Heart left ventricle (tissue), 16 donors: ENCODE data around the gene LRP1-AS. TPM values are rescaled to one million over a fixed set of nuclear protein-coding genes. Genes with fewer than 3 reads are reported as not detected.

ENCODE experiments used
- ATAC-seq, 4 donors: fragments of 200-7000 bp; cut with Tn5 transposase; one replicate each; pipeline ENCODE4 v1.9.1; 2020 to 2022; ENCODE audit warnings: moderate library complexity in 4 of 4, mild to moderate bottlenecking in 3 of 4, moderate number of reproducible peaks in 1 of 4
- DNase-seq, 5 donors: peaks; one replicate each; pipeline ENCODE4 v3.0.0-alpha.2; 2020
- H3K27ac ChIP-seq, 12 donors: fragments of 200-600 bp; sonication (generic) in 4 of 12; one replicate each; pipeline versions ENCODE4 v1.5.0 to v1.8.0; 2016 to 2022; ENCODE audit warnings: mild to moderate bottlenecking in 2 of 12
- H3K27me3 ChIP-seq, 9 donors: fragments of 200-600 bp; sonication (generic) in 2 of 9; one replicate each; pipeline versions ENCODE4 v1.5.1 to v1.8.0; 2016 to 2022; ENCODE audit warnings: mild to moderate bottlenecking in 3 of 9
- H3K36me3 ChIP-seq, 9 donors: fragments of 200-600 bp; sonication (generic) in 2 of 9; one replicate each; pipeline versions ENCODE4 v1.5.0 to v1.8.0; 2018 to 2022; ENCODE audit warnings: mild to moderate bottlenecking in 2 of 9
- H3K4me1 ChIP-seq, 12 donors: fragments of 200-600 bp; sonication (generic) in 4 of 12; one replicate each; pipeline versions ENCODE4 v1.5.0 to v1.8.0; 2016 to 2022; ENCODE audit warnings: mild to moderate bottlenecking in 3 of 12
- H3K4me3 ChIP-seq, 12 donors: fragments of 200-600 bp; sonication (generic) in 4 of 12; one replicate each; pipeline versions ENCODE4 v1.5.0 to v1.8.0; 2017 to 2022; ENCODE audit warnings: mild to moderate bottlenecking in 9 of 12, moderate library complexity in 4 of 12
- H3K9me3 ChIP-seq, 12 donors: fragments of 200-600 bp; sonication (generic) in 4 of 12; one replicate each; pipeline versions ENCODE4 v1.5.0 to v1.8.0; 2016 to 2022; ENCODE audit warnings: mild to moderate bottlenecking in 1 of 12
- CTCF ChIP-seq, 12 donors: fragments of 200-600 bp; sonication (generic) in 4 of 12; IDR thresholded peaks; one replicate each; pipeline versions ENCODE4 v1.5.0 to v1.8.0; 2018 to 2022; ENCODE audit warnings: antibody characterized with exemption in 12 of 12, mild to moderate bottlenecking in 5 of 12
- POLR2A ChIP-seq, 2 donors: fragments of 450-650 bp; IDR thresholded peaks; one replicate each; pipeline ENCODE4 v1.6.1; 2017; ENCODE audit warnings: antibody characterized with exemption in 2 of 2, mild to moderate bottlenecking in 2 of 2, moderate library complexity in 2 of 2
- WGBS, 4 donors: extraction: QIAGEN DNeasy Blood & Tissue Kit in 2 of 4; methylation state at CpG; one replicate each; pipeline versions ENCODE4 v1.1.5 to v1.1.7; 2013 to 2018; 5-methylcytosine and 5-hydroxymethylcytosine counted together
- intact Hi-C, 10 donors: fragments of 100-400 bp; cut with DNase I; formaldehyde crosslinking; loops; one replicate each; pipeline versions ENCODE4 v1.11.1 to v1.14.2; 2022
- polyA plus RNA-seq, 2 donors: library from polyadenylated mRNA; stranded (reverse); fragments of 200-250 nt; gene quantifications; one replicate each; pipeline ENCODE4 v1.2.3, GENCODE V29; 2013
- total RNA-seq, 9 donors: library from RNA; depleted of rRNA in 2 of 9; stranded (reverse); fragments of >200 nt in 2 of 9; fragmentation: NEBNext Ultra II Directional in 3 of 9; extraction: Animal tissue kit (Norgen Biotek cat#: 25700) in 3 of 9; gene quantifications; one replicate each; pipeline versions ENCODE4 v1.1.0 to v1.2.4, GENCODE V29; 2016 to 2023
- donor health status: ischemic (EF 13 %, LVEDD 7.1; RV severe dilation, severe dysfunction).
- donor health status: healthy with polysubstance abuse.
- donor health status: DM: no; HTN: yes; CAD: no.
- donor health status: DM: no; HTN: no; CAD: no.
- donor health status: ischemic (EF 25% LVEDD 6.9; RV normal size, moderate dysfunction).
- donor health status: ischemic (EF 25% LVEDD 5.7; RV mildly dilated, moderate dysfunction).
- donor health status: healthy.
- donor health status: DM: yes; HTN: yes; CAD: no.
- donor health status: ischemic (EF 35%, LVEDD 5.7; RV mildly dilated, moderate dysfunction).
- donor health status: nonischemic (EF 11% LVEDD 7.7; RV severe dilation, severe dysfunction).
- donor health status: DM: yes; HTN: yes; CAD: no.
- donor health status: PGD.
- donor health status: ischemic (EF 29% LVEDD 5.4; RV normal size, mild dysfunction).
- donor health status: nonischemic (EF 23%, LVEDD 6.1; RV moderate dilation, normal function).

LRP1-AS gene
- total and polyA plus RNA-seq, 11 donors, result not detected

- Histone ChIP-seq H3K4me3 (no peak overlapping the region), H3K27ac (no peak overlapping the region), H3K36me3 (peaks cover 0 to 97% (median 87%) of the 10 kb centered on the region in 9 donors), H3K9me3 (no peaks in the 10 kb centered on the region), H3K4me1 (peaks cover 0 to 17% (median 8%) of the 10 kb centered on the region in 12 donors), H3K27me3 (no peaks in the 10 kb centered on the region)
- TF ChIP-seq CTCF (IDR thresholded peaks at IDR 0.05), result no peak
- TF ChIP-seq POLR2A (IDR thresholded peaks at IDR 0.05), result no peak
- ATAC-seq (no peak), DNase-seq (no peak)
- WGBS, 4 donors, result 67 to 84% (median 83%) methylated on average over 8 of the region's 8 CpGs
- intact Hi-C loops, result loop anchor here in 3 of 10 donors (5.0 to 10.0 kb wide), 3 partner anchors 116 to 123 kb away; no protein-coding TSS in a partner anchor
Observed at GRCh38 chr12:57188090-57188425, 40.6 kb upstream of the LRP1-AS start.

GRCh38 chr12:57187222-57188089 is 40.0 kb upstream of the LRP1-AS start:
- intact Hi-C loops, result loop anchor here in 3 of 10 donors (5.0 to 10.0 kb wide), 3 partner anchors 115 to 123 kb away; no protein-coding TSS in a partner anchor
- no peaks in the 10 kb centered on the region for H3K27me3 ChIP-seq
- TF ChIP-seq CTCF (IDR thresholded peaks at IDR 0.05), result no peak
- TF ChIP-seq POLR2A (IDR thresholded peaks at IDR 0.05), result no peak
- H3K4me3 ChIP-seq, result no peak overlapping the region
- DNase-seq (no peak), ATAC-seq (no peak)
- peaks cover 0 to 17% (median 8%) of the 10 kb centered on the region in 12 donors for H3K4me1 ChIP-seq
- H3K36me3 ChIP-seq, result peaks cover 0 to 94% (median 81%) of the 10 kb centered on the region in 9 donors
- H3K27ac ChIP-seq, result peak overlapping the region in 1 of 12 donors; percentile 17
- WGBS, 4 donors, result 63 to 75% (median 71%) methylated on average over 18 to 21 of the region's 21 CpGs
- H3K9me3 ChIP-seq, result no peaks in the 10 kb centered on the region

- H3K4me3 ChIP-seq, result no peak overlapping the region
- peaks cover 0 to 17% (median 8%) of the 10 kb centered on the region in 12 donors for H3K4me1 ChIP-seq
- H3K9me3 ChIP-seq, result no peaks in the 10 kb centered on the region
- intact Hi-C loops, result loop anchor here in 3 of 10 donors (5.0 to 10.0 kb wide), 3 partner anchors 114 to 121 kb away; no protein-coding TSS in a partner anchor
- DNase-seq, result no peak
- ATAC-seq, result no peak
- H3K27me3 ChIP-seq, result no peaks in the 10 kb centered on the region
- no peak overlapping the region for H3K27ac ChIP-seq
- no peak for TF ChIP-seq POLR2A (IDR thresholded peaks at IDR 0.05)
- TF ChIP-seq CTCF (IDR thresholded peaks at IDR 0.05), result no peak
- H3K36me3 ChIP-seq, result peaks cover 0 to 98% (median 79%) of the 10 kb centered on the region in 9 donors
- WGBS, 4 donors, result 86 to 89% (median 88%) methylated on average over 12 of the region's 12 CpGs
Observed at GRCh38 chr12:57185906-57186508, 38.6 kb upstream of the LRP1-AS start.

- no peak overlapping the region for H3K27ac ChIP-seq
- intact Hi-C loops, result loop anchor here in 3 of 10 donors (5.0 to 10.0 kb wide), 3 partner anchors 113 to 121 kb away; no protein-coding TSS in a partner anchor
- no peaks in the 10 kb centered on the region for H3K27me3 ChIP-seq
- H3K36me3 ChIP-seq, result peaks cover 0 to 98% (median 79%) of the 10 kb centered on the region in 9 donors
- no peaks in the 10 kb centered on the region for H3K9me3 ChIP-seq
- peaks cover 0 to 11% (median 7%) of the 10 kb centered on the region in 12 donors for H3K4me1 ChIP-seq
- H3K4me3 ChIP-seq, result no peak overlapping the region
- ATAC-seq (no peak), DNase-seq (no peak)
- TF ChIP-seq CTCF (IDR thresholded peaks at IDR 0.05) (no peak), POLR2A (IDR thresholded peaks at IDR 0.05) (no peak)
- 90 to 96% (median 94%) methylated on average over 14 to 25 of the region's 25 CpGs for WGBS, 4 donors
Observed at GRCh38 chr12:57185403-57185802, 38.0 kb upstream of the LRP1-AS start.
